GM19468 (cell line): Measurements from ENCODE around the gene TRIM56.
"Not testable (repeated sequence)": the region's sequence is repeated elsewhere in the genome, so short reads cannot be mapped to it uniquely, and the experiment has no call there.

Experiments used
- ATAC-seq: cut with Tn5 transposase; IDR thresholded peaks from one replicate; pipeline ENCODE4 v1.9.1; 2021; ENCODE audit warnings: mild to moderate bottlenecking, moderate library complexity, moderate number of reproducible peaks; ENCODE audit not compliant: unreplicated experiment; ENCODE audit errors: extremely low read depth

Gene TRIM56

GRCh38 chr7:101088858-101089529 is 3.7 kb downstream of the TRIM56 start:
- ATAC-seq: no peak

GRCh38 chr7:101089876-101090275 is 4.6 kb downstream of the TRIM56 start:
- no peak for ATAC-seq

- not testable (repeated sequence) for ATAC-seq
Measured at GRCh38 chr7:101092266-101092905, 7.1 kb downstream of the TRIM56 start.

- no peak for ATAC-seq
Measured at GRCh38 chr7:101093906-101094305, 8.6 kb downstream of the TRIM56 start.

- ATAC-seq: no peak
Measured at GRCh38 chr7:101094376-101094775, 9.1 kb downstream of the TRIM56 start.

GRCh38 chr7:101094791-101095375 is 9.6 kb downstream of the TRIM56 start:
- no peak for ATAC-seq

- ATAC-seq: no peak
Measured at GRCh38 chr7:101096331-101096956, 11.2 kb downstream of the TRIM56 start.

GRCh38 chr7:101096957-101097347 is 11.7 kb downstream of the TRIM56 start:
- ATAC-seq: no peak

- ATAC-seq: no peak
Measured at GRCh38 chr7:101097561-101097960, 12.3 kb downstream of the TRIM56 start.

- no peak for ATAC-seq
Measured at GRCh38 chr7:101099969-101100781, 14.9 kb downstream of the TRIM56 start.

- ATAC-seq: no peak
Measured at GRCh38 chr7:101100858-101101847, 15.9 kb downstream of the TRIM56 start.

GRCh38 chr7:101102026-101102425 is 16.7 kb downstream of the TRIM56 start:
- no peak for ATAC-seq

- ATAC-seq: not testable (repeated sequence)
Measured at GRCh38 chr7:101103701-101104100, 18.4 kb downstream of the TRIM56 start.

- no peak for ATAC-seq
Measured at GRCh38 chr7:101104193-101104713, 19.0 kb downstream of the TRIM56 start.

GRCh38 chr7:101104799-101105198 is 19.5 kb downstream of the TRIM56 start:
- ATAC-seq: no peak

- ATAC-seq: not testable (repeated sequence)
Measured at GRCh38 chr7:101105248-101105647, 20.0 kb downstream of the TRIM56 start.

GRCh38 chr7:101106386-101106785 is 21.1 kb downstream of the TRIM56 start:
- ATAC-seq: no peak

- no peak for ATAC-seq
Measured at GRCh38 chr7:101108330-101108857, 23.1 kb downstream of the TRIM56 start.

- no peak for ATAC-seq
Measured at GRCh38 chr7:101108961-101109360, 23.7 kb downstream of the TRIM56 start.
